K562 (cell line): ENCODE results near the gene XPR1. TPM values are rescaled to one million over a fixed set of nuclear protein-coding genes. Genes with fewer than 3 reads are reported as not detected.

Experiments used
- polyA plus RNA-seq, 8 experiments: library from polyadenylated mRNA; depleted of rRNA in 4 of 8; stranded (reverse) in 5 of 8; unstranded in 3 of 8; fragments of >200 nt; fragmentation: Nextera tagmentation in 2 of 8; fragmentation: Illumina TruSeq in 1 of 8; extraction: Ambion mirVana in 2 of 8; extraction: Trizol in 1 of 8; gene quantifications; 2 replicates each; pipeline versions ENCODE4 v1.2.1 to v1.2.3, GENCODE V29; 2011 to 2014; ENCODE audit warnings: inconsistent platforms in 1 of 8, missing spikeins in 1 of 8
- total RNA-seq, 7 experiments: library from RNA; depleted of rRNA in 6 of 7; stranded (reverse); fragments of >200 nt in 6 of 7; fragmentation: Illumina TruSeq in 2 of 7; extraction: Trizol in 2 of 7; gene quantifications; 2 replicates each; pipeline versions ENCODE4 v1.2.1 to v1.2.3, GENCODE V29; 2011 to 2021; ENCODE audit warnings: low replicate concordance in 1 of 7
- TF ChIP-seq, protein P1 (sequence below): fragments of 200-600 bp; sonication (generic); IDR thresholded peaks from one replicate; pipeline ENCODE4 v1.6.1; 2012; ENCODE audit warnings: mild to moderate bottlenecking, low read depth, low read length, inconsistent platforms

Gene XPR1
- total and polyA plus RNA-seq, 9 of the 15 experiments (the other 6 are each of a cell fraction or from before 2014, with no cell fraction given), result 3.0 to 66.2 (median 38.6) TPM

DNA sequence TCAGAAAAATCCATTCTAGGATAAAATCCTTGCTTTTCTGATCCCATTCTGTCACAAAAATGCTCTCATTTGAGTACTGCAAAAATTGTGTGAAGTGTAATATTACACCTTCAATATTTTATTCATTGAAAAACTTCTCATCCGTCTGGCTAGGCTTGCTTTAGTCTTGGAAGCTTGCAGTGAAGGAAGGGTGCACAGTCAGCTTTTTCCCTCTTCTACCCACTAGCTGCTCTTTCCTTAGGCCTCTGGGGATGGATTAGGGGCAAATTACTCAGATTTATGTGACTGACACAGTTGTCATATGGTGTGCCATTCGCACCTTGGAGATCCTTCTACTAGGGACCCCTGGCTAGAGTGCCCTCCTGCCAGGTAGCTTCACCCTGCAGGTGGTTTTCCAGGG lies 40.9 kb upstream of the XPR1 start (continued):
- TF ChIP-seq, protein P1, sequence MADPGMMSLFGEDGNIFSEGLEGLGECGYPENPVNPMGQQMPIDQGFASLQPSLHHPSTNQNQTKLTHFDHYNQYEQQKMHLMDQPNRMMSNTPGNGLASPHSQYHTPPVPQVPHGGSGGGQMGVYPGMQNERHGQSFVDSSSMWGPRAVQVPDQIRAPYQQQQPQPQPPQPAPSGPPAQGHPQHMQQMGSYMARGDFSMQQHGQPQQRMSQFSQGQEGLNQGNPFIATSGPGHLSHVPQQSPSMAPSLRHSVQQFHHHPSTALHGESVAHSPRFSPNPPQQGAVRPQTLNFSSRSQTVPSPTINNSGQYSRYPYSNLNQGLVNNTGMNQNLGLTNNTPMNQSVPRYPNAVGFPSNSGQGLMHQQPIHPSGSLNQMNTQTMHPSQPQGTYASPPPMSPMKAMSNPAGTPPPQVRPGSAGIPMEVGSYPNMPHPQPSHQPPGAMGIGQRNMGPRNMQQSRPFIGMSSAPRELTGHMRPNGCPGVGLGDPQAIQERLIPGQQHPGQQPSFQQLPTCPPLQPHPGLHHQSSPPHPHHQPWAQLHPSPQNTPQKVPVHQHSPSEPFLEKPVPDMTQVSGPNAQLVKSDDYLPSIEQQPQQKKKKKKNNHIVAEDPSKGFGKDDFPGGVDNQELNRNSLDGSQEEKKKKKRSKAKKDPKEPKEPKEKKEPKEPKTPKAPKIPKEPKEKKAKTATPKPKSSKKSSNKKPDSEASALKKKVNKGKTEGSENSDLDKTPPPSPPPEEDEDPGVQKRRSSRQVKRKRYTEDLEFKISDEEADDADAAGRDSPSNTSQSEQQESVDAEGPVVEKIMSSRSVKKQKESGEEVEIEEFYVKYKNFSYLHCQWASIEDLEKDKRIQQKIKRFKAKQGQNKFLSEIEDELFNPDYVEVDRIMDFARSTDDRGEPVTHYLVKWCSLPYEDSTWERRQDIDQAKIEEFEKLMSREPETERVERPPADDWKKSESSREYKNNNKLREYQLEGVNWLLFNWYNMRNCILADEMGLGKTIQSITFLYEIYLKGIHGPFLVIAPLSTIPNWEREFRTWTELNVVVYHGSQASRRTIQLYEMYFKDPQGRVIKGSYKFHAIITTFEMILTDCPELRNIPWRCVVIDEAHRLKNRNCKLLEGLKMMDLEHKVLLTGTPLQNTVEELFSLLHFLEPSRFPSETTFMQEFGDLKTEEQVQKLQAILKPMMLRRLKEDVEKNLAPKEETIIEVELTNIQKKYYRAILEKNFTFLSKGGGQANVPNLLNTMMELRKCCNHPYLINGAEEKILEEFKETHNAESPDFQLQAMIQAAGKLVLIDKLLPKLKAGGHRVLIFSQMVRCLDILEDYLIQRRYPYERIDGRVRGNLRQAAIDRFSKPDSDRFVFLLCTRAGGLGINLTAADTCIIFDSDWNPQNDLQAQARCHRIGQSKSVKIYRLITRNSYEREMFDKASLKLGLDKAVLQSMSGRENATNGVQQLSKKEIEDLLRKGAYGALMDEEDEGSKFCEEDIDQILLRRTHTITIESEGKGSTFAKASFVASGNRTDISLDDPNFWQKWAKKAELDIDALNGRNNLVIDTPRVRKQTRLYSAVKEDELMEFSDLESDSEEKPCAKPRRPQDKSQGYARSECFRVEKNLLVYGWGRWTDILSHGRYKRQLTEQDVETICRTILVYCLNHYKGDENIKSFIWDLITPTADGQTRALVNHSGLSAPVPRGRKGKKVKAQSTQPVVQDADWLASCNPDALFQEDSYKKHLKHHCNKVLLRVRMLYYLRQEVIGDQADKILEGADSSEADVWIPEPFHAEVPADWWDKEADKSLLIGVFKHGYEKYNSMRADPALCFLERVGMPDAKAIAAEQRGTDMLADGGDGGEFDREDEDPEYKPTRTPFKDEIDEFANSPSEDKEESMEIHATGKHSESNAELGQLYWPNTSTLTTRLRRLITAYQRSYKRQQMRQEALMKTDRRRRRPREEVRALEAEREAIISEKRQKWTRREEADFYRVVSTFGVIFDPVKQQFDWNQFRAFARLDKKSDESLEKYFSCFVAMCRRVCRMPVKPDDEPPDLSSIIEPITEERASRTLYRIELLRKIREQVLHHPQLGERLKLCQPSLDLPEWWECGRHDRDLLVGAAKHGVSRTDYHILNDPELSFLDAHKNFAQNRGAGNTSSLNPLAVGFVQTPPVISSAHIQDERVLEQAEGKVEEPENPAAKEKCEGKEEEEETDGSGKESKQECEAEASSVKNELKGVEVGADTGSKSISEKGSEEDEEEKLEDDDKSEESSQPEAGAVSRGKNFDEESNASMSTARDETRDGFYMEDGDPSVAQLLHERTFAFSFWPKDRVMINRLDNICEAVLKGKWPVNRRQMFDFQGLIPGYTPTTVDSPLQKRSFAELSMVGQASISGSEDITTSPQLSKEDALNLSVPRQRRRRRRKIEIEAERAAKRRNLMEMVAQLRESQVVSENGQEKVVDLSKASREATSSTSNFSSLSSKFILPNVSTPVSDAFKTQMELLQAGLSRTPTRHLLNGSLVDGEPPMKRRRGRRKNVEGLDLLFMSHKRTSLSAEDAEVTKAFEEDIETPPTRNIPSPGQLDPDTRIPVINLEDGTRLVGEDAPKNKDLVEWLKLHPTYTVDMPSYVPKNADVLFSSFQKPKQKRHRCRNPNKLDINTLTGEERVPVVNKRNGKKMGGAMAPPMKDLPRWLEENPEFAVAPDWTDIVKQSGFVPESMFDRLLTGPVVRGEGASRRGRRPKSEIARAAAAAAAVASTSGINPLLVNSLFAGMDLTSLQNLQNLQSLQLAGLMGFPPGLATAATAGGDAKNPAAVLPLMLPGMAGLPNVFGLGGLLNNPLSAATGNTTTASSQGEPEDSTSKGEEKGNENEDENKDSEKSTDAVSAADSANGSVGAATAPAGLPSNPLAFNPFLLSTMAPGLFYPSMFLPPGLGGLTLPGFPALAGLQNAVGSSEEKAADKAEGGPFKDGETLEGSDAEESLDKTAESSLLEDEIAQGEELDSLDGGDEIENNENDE, result no peak
